Calu3 (cell line): ENCODE data around the gene LRRC45. TPM values are rescaled to one million over a fixed set of nuclear protein-coding genes. Genes with fewer than 3 reads are reported as not detected.

Source experiments
- BruUV-seq: library from RNA; stranded (reverse); fragments of 400-500 nt; replicated peaks from 2 replicates; lab custom pipeline; 2021; lab: Mats Ljungman, UMichigan
- CTCF ChIA-PET: fragments of 300-600 bp; sonication (Branson Sonifier 250); formaldehyde crosslinking; loops from one replicate; lab custom pipeline; 2022; ENCODE audit warnings: antibody characterized with exemption; lab: Charles Lee
- DNase-seq: peaks from one replicate; pipeline ENCODE4 v3.0.0; 2022
- H3K27ac Mint-ChIP-seq: one replicate; pipeline ENCODE4 v1.8.0; 2022; ENCODE audit warnings: mixed read lengths; ENCODE audit not compliant: unreplicated experiment
- H3K27me3 Mint-ChIP-seq: one replicate; pipeline ENCODE4 v1.8.0; 2022; ENCODE audit warnings: mixed read lengths; ENCODE audit not compliant: unreplicated experiment
- H3K36me3 Mint-ChIP-seq: one replicate; pipeline ENCODE4 v1.8.0; 2022; ENCODE audit warnings: mild to moderate bottlenecking, moderate library complexity, mixed read lengths; ENCODE audit not compliant: insufficient read depth, unreplicated experiment
- H3K4me1 Mint-ChIP-seq: one replicate; pipeline ENCODE4 v1.8.0; 2022; ENCODE audit warnings: mild to moderate bottlenecking, low read depth, mixed read lengths; ENCODE audit not compliant: unreplicated experiment
- H3K4me3 Mint-ChIP-seq: one replicate; pipeline ENCODE4 v1.8.0; 2022; ENCODE audit warnings: mild to moderate bottlenecking, low read depth, moderate library complexity, mixed read lengths; ENCODE audit not compliant: unreplicated experiment
- H3K9me3 Mint-ChIP-seq: one replicate; pipeline ENCODE4 v1.8.0; 2022; ENCODE audit warnings: low read depth, mixed read lengths; ENCODE audit not compliant: unreplicated experiment
- CTCF ChIP-seq: fragments of 200-600 bp; IDR thresholded peaks from one replicate; pipeline ENCODE4 v1.8.0; 2022; ENCODE audit warnings: antibody characterized with exemption; ENCODE audit not compliant: unreplicated experiment
- intact Hi-C: fragments of 100-400 bp; cut with micrococcal nuclease; formaldehyde crosslinking; loops from one replicate; pipeline ENCODE4 v1.10.0; 2022; ENCODE audit not compliant: unreplicated experiment
- total RNA-seq: library from RNA; stranded (reverse); gene quantifications from 2 replicates; pipeline ENCODE4 v1.2.3, GENCODE V29; 2022

Gene LRRC45
- total RNA-seq, 1 experiment from 2014 or later = 32.6 TPM

- no peak overlapping the region for H3K27ac Mint-ChIP-seq
- H3K9me3 Mint-ChIP-seq = no peaks in the 10 kb centered on the region
- BruUV-seq = no TSS peak
Observed at GRCh38 chr17:82010575-82011525, 12.3 kb upstream of the LRRC45 start.

GRCh38 chr17:82011617-82012187 lies 11.4 kb upstream of the LRRC45 start:
- no peak for TF ChIP-seq CTCF
- no peak for DNase-seq
- CTCF ChIA-PET = interaction anchor here (1.0 kb wide), 1 partner anchor 10 kb away, joined by 5 read pairs; no protein-coding TSS in a partner anchor
- no peaks in the 10 kb centered on the region for H3K9me3 Mint-ChIP-seq
- BruUV-seq = no TSS peak
- H3K27me3 Mint-ChIP-seq = no peaks in the 10 kb centered on the region
- H3K4me3 Mint-ChIP-seq = no peak overlapping the region
- no peak overlapping the region for H3K27ac Mint-ChIP-seq
- peaks cover 18% of the 10 kb centered on the region for H3K36me3 Mint-ChIP-seq
- intact Hi-C loops = no loop called here
- no peaks in the 10 kb centered on the region for H3K4me1 Mint-ChIP-seq

More at GRCh38 chr17:82010575-82011525, 12.3 kb upstream of the LRRC45 start:
- Mint-ChIP-seq H3K36me3 (peaks cover 18% of the 10 kb centered on the region), H3K4me1 (no peaks in the 10 kb centered on the region), H3K4me3 (no peak overlapping the region), H3K27me3 (no peaks in the 10 kb centered on the region)
- CTCF ChIA-PET = interaction anchor here (1.0 kb wide), 1 partner anchor 9 kb away, joined by 5 read pairs; no protein-coding TSS in a partner anchor
- DNase-seq = no peak
- intact Hi-C loops = no loop called here
- TF ChIP-seq CTCF = no peak

GRCh38 chr17:82012261-82012639 lies 10.9 kb upstream of the LRRC45 start:
- intact Hi-C loops = no loop called here
- H3K9me3 Mint-ChIP-seq = no peaks in the 10 kb centered on the region
- no TSS peak for BruUV-seq
- CTCF ChIA-PET = no interaction called here
- TF ChIP-seq CTCF = no peak
- no peak overlapping the region for H3K27ac Mint-ChIP-seq
- peaks cover 20% of the 10 kb centered on the region for H3K36me3 Mint-ChIP-seq
- DNase-seq = no peak
- no peak overlapping the region for H3K4me3 Mint-ChIP-seq
- H3K27me3 Mint-ChIP-seq = no peaks in the 10 kb centered on the region
- H3K4me1 Mint-ChIP-seq = no peaks in the 10 kb centered on the region

GRCh38 chr17:82012640-82013295 lies 10.3 kb upstream of the LRRC45 start:
- Mint-ChIP-seq H3K36me3 (peaks cover 21% of the 10 kb centered on the region), H3K9me3 (no peaks in the 10 kb centered on the region), H3K4me1 (no peaks in the 10 kb centered on the region), H3K27me3 (no peaks in the 10 kb centered on the region), H3K4me3 (no peak overlapping the region), H3K27ac (no peak overlapping the region)
- CTCF ChIA-PET = no interaction called here
- TF ChIP-seq CTCF = no peak
- intact Hi-C loops = no loop called here
- no peak for DNase-seq
- BruUV-seq = no TSS peak
